ENCODE data around the gene PCP4L1. TPM values are rescaled to one million over a fixed set of nuclear protein-coding genes. Genes with fewer than 3 reads are reported as not detected.

Gene PCP4L1
- total RNA-seq, 1 donor from 2014 or later = not detected

GRCh38 chr1:161216945-161217712 lies 41.4 kb upstream of the PCP4L1 start:
- peaks cover 11% of the 10 kb centered on the region for H3K4me1 ChIP-seq
- peaks cover 29% of the 10 kb centered on the region for H3K36me3 ChIP-seq
- peak overlapping the region; percentile 46 for H3K4me3 ChIP-seq
- intact Hi-C loops (cut with micrococcal nuclease) = no loop called here
- TF ChIP-seq CTCF (IDR thresholded peaks at IDR 0.05; ENCODE audit: borderline replicate concordance) = no peak
- no peaks in the 10 kb centered on the region for H3K27me3 ChIP-seq (ENCODE audit: low read depth)
- H3K9me3 ChIP-seq (replicated peaks) = no peaks in the 10 kb centered on the region
- H3K27ac ChIP-seq (replicated peaks) = peak overlapping the region; percentile 61
- DNase-seq = no peak

DNA sequence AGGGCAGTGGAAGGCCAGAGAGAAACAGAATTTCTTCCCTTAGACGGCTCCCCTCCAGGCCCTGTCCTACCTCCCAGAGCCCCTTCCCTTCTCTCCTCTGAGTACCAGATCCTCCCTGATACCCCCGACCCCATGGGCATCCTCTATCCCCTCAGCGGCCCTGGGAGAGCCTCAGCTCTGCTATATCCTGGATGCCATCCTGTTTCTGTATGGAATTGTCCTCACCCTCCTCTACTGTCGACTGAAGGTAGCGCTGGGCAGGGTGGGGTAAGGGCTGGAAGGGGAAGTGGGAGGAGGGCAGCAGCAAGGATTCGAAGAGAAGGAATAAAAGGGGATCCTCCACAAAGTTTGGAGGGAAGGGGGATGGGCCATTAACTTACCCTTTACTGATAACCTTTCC lies 40.7 kb upstream of the PCP4L1 start:
- peaks cover 11% of the 10 kb centered on the region for H3K4me1 ChIP-seq
- no peak for TF ChIP-seq CTCF (IDR thresholded peaks at IDR 0.05; ENCODE audit: borderline replicate concordance)
- peak overlapping the region; percentile 46 for H3K4me3 ChIP-seq
- intact Hi-C loops (cut with micrococcal nuclease) = no loop called here
- peak overlapping the region; percentile 61 for H3K27ac ChIP-seq (replicated peaks)
- DNase-seq = no peak
- no peaks in the 10 kb centered on the region for H3K27me3 ChIP-seq (ENCODE audit: low read depth)
- no peaks in the 10 kb centered on the region for H3K9me3 ChIP-seq (replicated peaks)
- peaks cover 22% of the 10 kb centered on the region for H3K36me3 ChIP-seq

DNA sequence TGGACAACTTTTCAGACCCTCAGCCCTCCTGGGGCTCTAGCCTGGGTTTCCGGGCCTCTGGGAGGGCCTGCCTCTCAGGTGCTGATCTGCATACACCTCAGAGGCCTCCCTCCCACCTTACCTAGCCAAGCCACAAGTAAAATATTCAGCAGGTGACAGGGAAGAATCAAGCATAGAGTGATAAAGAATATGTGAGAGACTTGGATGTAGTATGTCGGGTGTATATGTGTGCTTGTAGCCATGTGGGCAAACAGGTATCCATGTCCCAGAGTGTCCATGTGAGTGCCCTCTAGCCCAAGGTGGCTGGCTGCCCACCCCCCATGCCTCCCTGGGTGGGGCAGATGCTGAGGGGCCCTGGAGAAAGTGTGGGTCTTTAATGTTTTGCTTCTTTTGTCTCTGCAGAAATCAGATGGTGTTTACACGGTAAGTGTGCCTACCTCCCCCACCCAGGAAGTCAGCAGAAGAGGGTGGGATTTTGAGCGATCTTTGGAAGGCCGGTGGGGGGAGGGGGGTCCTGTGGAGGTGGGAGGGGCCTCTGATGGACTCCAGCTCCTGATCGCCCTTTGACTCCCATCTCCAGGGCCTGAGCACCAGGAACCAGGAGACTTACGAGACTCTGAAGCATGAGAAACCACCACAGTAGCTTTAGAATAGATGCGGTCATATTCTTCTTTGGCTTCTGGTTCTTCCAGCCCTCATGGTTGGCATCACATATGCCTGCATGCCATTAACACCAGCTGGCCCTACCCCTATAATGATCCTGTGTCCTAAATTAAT lies 40.1 kb upstream of the PCP4L1 start:
- peaks cover 16% of the 10 kb centered on the region for H3K36me3 ChIP-seq
- intact Hi-C loops (cut with micrococcal nuclease) = no loop called here
- peaks cover 11% of the 10 kb centered on the region for H3K4me1 ChIP-seq
- H3K9me3 ChIP-seq (replicated peaks) = no peaks in the 10 kb centered on the region
- peak overlapping the region; percentile 46 for H3K4me3 ChIP-seq
- no peaks in the 10 kb centered on the region for H3K27me3 ChIP-seq (ENCODE audit: low read depth)
- no peak overlapping the region for H3K27ac ChIP-seq (replicated peaks)
- DNase-seq = no peak
- no peak for TF ChIP-seq CTCF (IDR thresholded peaks at IDR 0.05; ENCODE audit: borderline replicate concordance)

GRCh38 chr1:161219078-161219892 lies 39.3 kb upstream of the PCP4L1 start:
- no peak for DNase-seq
- no peak for TF ChIP-seq CTCF (IDR thresholded peaks at IDR 0.05; ENCODE audit: borderline replicate concordance)
- H3K4me1 ChIP-seq = peaks cover 11% of the 10 kb centered on the region
- peaks cover 8% of the 10 kb centered on the region for H3K36me3 ChIP-seq
- intact Hi-C loops (cut with micrococcal nuclease) = no loop called here
- no peak overlapping the region for H3K27ac ChIP-seq (replicated peaks)
- no peaks in the 10 kb centered on the region for H3K9me3 ChIP-seq (replicated peaks)
- no peak overlapping the region for H3K4me3 ChIP-seq
- H3K27me3 ChIP-seq (ENCODE audit: low read depth) = no peaks in the 10 kb centered on the region

- no peak overlapping the region for H3K4me3 ChIP-seq
- peaks cover 13% of the 10 kb centered on the region for H3K4me1 ChIP-seq
- peaks cover under 1% of the 10 kb centered on the region for H3K36me3 ChIP-seq
- no peak for DNase-seq
- no peak for TF ChIP-seq CTCF (IDR thresholded peaks at IDR 0.05; ENCODE audit: borderline replicate concordance)
- no peaks in the 10 kb centered on the region for H3K9me3 ChIP-seq (replicated peaks)
- intact Hi-C loops (cut with micrococcal nuclease) = loop anchor here (10.0 kb wide), 1 partner anchor 165 kb away; no protein-coding TSS in a partner anchor
- H3K27ac ChIP-seq (replicated peaks) = no peak overlapping the region
- no peaks in the 10 kb centered on the region for H3K27me3 ChIP-seq (ENCODE audit: low read depth)
Observed at GRCh38 chr1:161220002-161220401, 38.5 kb upstream of the PCP4L1 start.

All from left ventricle myocardium inferior (tissue), 1 donor.